ENCODE measurements around the gene APLF. TPM values are rescaled to one million over a fixed set of nuclear protein-coding genes. Genes with fewer than 3 reads are reported as not detected.
"Not testable (repeated sequence)": the region's sequence is repeated elsewhere in the genome, so short reads cannot be mapped to it uniquely, and the experiment has no call there.

APLF gene
- total RNA-seq, 1 donor from 2014 or later, result 1.1 TPM

DNA sequence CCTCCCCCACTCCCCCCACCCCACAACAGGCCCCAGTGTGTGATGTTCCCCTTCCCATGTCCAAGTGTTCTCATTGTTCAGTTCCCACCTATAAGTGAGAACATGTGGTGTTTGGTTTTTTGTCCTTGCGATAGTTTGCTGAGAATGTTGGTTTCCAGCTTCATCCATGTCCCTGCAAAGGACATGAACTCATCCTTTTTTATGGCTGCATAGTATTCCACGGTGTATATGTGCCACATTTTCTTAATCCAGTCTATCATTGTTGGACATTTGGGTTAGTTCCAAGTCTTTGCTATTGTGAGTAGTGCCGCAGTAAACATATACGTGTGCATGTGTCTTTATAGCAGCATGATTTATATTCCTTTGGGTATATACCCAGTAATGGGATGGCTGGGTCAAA is 103.0 kb downstream of the APLF start:
- DNase-seq (ENCODE audit: low spot score); ATAC-seq: not testable (repeated sequence)

GRCh38 chr2:68574202-68574791 is 106.9 kb downstream of the APLF start:
- ATAC-seq (no peak), DNase-seq (ENCODE audit: low spot score) (no peak)

- DNase-seq (ENCODE audit: low spot score) (no peak), ATAC-seq (no peak)
Observed at GRCh38 chr2:68577183-68577582, 109.8 kb downstream of the APLF start.

- DNase-seq (ENCODE audit: low spot score) (no peak), ATAC-seq (no peak)
Observed at GRCh38 chr2:68579689-68580088, 112.3 kb downstream of the APLF start.

- ATAC-seq, result no peak
- no peak for DNase-seq (ENCODE audit: low spot score)
Observed at GRCh38 chr2:68588589-68588988, 121.2 kb downstream of the APLF start.

DNA sequence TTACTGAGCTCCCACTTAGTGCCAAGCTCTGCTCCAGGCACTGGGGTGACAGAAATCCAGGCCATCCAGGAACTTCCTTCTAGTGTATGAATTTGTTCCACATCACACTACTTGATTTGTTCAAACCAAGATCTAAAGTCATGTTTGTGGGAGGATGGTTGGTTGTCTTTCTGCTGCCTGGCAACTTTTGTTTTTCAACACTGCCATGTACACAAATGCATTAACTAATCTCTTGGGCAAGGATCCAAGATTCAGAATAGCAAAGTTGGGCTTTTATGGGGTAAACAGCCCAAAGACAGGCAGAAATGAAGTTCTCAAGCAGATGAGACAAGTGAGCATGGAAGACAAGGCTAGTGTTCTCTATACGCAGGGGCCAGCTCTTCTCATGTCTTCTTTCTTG is 122.6 kb downstream of the APLF start:
- no peak for ATAC-seq
- DNase-seq (ENCODE audit: low spot score), result no peak

- ATAC-seq (no peak), DNase-seq (ENCODE audit: low spot score) (no peak)
Observed at GRCh38 chr2:68590702-68591101, 123.3 kb downstream of the APLF start.

DNA sequence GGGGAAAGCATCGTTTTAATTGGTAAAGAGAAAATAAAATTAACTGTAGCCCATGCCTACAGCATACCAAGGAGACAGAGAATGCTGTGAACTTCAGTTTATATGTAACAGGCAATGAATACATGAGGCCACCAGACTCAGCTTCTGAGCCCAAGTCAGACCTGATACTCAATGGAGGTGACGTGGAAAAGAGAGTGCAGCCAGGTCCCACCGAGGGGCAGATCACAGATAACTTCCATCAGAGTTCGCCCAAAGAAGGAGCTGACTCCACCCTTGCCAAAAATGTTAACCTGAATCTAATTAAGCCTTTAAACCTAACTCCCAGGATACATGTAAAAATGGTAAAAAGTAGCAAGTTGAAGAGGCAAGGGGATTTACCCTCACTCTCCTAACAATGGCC is 123.8 kb downstream of the APLF start:
- ATAC-seq (no peak), DNase-seq (ENCODE audit: low spot score) (no peak)

DNA sequence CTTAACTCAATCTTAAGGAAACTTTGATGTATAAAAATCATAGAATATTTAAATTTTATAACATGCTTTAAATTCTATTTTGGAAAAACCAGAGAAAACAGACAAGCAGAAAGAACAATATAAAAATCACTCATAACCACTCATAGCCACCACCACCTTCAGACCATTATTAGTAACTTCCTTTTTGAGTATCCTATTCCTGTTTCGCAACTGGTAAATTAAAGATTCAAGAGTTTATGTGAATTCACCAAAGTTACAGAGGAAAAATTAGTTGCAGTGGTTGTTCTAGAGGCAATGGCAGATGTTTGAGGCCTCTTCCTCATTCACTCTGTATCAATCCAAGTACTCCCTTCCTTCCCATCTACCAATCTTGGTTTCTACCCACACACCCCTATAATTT is 126.7 kb downstream of the APLF start:
- DNase-seq (ENCODE audit: low spot score), result no peak
- no peak for ATAC-seq

DNA sequence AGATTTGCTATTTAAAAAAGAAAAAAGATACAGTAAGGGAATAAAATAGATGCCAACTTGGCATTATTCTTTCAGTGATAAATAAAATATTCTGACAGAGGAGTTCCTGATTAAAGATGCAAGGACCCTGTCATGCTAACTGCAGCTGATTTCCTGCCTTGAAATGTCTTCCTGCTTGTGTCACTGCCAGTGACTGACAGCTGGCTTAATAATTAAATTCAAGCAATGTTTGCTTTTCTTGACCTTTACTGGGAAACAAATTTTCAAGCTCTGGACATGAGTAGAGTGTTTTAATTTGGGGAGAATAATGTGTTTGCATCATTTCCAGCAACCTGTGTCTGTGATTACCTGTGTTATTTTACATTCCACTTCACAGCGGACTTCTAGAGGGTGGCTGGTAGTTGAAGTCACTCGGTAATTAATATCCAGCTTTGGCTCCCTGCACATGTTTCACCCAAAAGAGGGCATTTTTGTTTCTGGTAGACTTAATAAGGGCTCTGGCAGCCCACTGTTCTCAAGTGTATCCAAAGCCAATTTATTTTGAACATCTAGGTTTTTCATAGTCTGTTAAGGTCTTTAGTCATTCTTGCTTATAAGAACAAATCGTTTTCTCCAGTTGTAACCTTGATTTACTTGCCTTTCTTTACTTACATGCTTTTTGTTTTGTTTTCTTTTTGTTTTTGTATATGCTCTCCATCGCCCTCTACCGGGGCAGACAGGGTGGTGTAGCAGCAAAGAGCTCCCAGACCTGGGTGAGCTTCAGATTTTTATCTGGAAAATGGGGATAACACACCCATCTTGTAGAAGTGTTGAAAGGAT is 127.5 kb downstream of the APLF start:
- DNase-seq (ENCODE audit: low spot score), result peak; percentile 64
- ATAC-seq, result peak; percentile 93

DNA sequence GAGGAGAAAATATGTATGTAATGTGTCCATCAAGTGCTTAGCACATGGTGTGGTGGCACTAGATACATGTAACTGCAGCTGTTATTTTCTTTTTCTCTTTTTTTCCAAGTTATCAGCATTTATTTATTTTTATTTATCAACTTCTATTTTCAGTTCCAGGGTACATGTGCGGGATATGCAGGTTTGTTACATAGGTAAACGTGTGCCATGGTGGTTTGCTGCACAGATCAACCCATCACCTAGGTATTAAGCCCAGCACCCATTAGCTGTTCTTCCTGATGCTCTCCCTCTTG is 128.1 kb downstream of the APLF start:
- not testable (repeated sequence) for ATAC-seq; DNase-seq (ENCODE audit: low spot score)

DNA sequence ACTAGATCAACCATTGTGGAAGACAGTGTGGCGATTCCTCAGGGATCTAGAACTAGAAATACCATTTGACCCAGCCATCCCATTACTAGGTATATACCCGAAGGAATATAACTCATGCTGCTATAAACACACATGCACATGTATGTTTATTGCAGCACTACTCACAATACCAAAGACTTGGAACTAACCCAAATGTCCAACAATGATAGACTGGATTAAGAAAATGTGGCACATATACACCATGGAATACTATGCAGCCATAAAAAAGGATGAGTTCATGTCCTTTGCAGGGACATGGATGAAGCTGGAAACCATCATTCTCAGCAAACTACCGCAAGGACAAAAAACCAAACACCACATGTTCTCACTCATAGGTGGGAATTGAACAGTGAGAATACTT is 133.1 kb downstream of the APLF start:
- not testable (repeated sequence) for ATAC-seq

GRCh38 chr2:68603059-68603458 is 135.7 kb downstream of the APLF start:
- ATAC-seq (no peak), DNase-seq (ENCODE audit: low spot score) (no peak)

More for the DNA sequence above, 133.1 kb downstream of the APLF start:
- not testable (repeated sequence) for DNase-seq (ENCODE audit: low spot score)

DNA sequence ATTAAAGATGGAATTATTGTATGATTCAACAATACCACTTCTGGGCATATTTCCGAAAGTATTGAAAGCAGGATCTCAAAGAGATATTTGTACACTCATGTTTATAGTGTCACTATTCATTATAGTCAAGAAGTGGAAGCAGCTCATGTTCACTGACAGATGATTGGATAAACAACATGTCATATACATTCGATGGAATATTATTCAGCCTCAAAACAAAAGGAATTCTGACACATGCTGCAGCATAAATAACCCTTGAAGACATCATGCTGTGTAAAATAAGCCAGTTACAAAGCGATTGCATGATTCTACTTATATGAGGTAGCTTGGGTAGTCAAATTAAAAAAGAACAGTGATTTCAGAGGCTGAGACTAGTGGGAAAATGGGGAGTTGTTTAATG is 136.7 kb downstream of the APLF start:
- DNase-seq (ENCODE audit: low spot score), result no peak
- no peak for ATAC-seq

DNA sequence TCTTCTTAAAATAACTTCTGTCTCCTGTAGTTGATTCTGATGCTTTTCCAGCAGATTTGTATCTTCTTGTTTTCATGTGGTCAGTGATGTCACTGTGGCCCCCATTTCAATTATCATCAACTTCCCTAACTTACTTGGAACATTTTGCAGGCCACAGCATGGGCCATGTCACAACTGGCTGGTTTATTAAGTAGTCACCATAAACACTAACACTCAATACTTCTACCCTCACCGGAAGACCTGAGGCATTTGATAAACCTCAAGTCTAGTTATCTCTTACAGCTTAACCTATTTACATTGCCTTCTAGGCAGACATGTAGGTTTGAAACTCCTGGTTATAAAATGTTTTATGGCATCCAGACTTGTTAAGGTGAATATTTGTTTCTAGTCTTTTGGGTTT is 138.6 kb downstream of the APLF start:
- DNase-seq (ENCODE audit: low spot score), result no peak

DNA sequence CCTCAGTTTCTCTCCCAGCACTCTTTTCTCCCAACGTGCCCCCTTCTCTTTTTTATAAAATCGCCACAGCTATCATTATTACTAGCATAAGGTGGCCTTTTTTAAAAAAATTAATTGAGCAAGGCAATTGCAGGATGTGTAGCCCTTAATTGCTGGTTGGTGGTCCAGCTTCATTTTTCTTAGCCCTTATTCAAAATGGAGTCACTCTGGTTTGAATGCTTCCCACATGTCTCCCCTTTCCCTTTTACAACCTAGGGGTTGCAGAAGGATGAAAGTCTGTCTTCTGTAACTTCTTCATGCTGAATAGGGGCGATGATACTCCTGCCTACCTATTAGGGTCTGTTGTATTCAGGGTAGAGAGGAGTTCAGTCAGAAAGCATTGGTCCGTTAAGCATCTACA is 139.4 kb downstream of the APLF start:
- DNase-seq (ENCODE audit: low spot score) (no peak), ATAC-seq (no peak)

More for the DNA sequence above, 138.6 kb downstream of the APLF start:
- ATAC-seq, result no peak

- DNase-seq (ENCODE audit: low spot score) (no peak), ATAC-seq (no peak)
Observed at GRCh38 chr2:68607837-68608236, 140.5 kb downstream of the APLF start.

- DNase-seq (ENCODE audit: low spot score) (no peak), ATAC-seq (no peak)
Observed at GRCh38 chr2:68612765-68613519, 145.6 kb downstream of the APLF start.

GRCh38 chr2:68620772-68621171 is 153.4 kb downstream of the APLF start:
- no peak for DNase-seq (ENCODE audit: low spot score)
- ATAC-seq, result no peak

DNA sequence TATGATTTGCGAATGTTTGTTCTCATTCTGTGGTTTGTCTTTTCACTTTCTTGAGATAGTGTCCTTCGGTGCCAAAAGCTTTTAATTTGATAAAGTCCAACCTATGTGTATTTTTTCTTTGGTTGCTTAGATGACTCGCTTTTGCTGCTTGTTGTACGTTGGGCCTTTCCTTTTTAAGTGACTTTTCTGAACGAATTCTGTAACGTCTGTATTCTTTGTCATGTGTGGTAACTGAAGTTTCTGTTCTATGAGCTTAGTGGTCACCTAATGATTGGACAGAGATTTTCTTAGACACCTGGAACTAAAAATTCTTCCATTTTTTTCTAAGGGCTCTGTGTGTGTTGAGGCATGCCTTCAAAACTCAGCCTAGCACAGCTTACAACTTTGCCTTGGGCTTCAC is 156.4 kb downstream of the APLF start:
- ATAC-seq (no peak), DNase-seq (ENCODE audit: low spot score) (no peak)

GRCh38 chr2:68627615-68628014 is 160.2 kb downstream of the APLF start:
- no peak for ATAC-seq

More at GRCh38 chr2:68627615-68628014, 160.2 kb downstream of the APLF start:
- DNase-seq (ENCODE audit: low spot score), result no peak
